Natural killer cell treated with Interleukin-12 subunit alpha and Interleukin-12 subunit beta and Interleukin-15 and Interleukin-18, amount 100 ng/mL, for 72 hours (primary cell): ENCODE results near the gene SYDE1. TPM values are rescaled to one million over a fixed set of nuclear protein-coding genes. Genes with fewer than 3 reads are reported as not detected.

Experiments
- ATAC-seq, 2 donors: fragments of 150-1000 bp; cut with Tn5 transposase in 1 of 2; sonication (Bioruptor Pico), chemical (Tn5 transposase) in 1 of 2; 2 replicates each; pipeline ENCODE4 v1.10.0; 2021
- DNase-seq: peaks from one replicate; pipeline ENCODE4 v3.0.0; 2022; ENCODE audit warnings: low spot score
- H3K27ac Mint-ChIP-seq, 2 donors: 1 replicate in 1 of 2; 2 replicates in 1 of 2; pipeline ENCODE4 v1.8.0; 2022; ENCODE audit warnings: mixed read lengths in 2 of 2, mild to moderate bottlenecking in 1 of 2, moderate library complexity in 1 of 2
- H3K27me3 Mint-ChIP-seq, 2 donors: 1 replicate in 1 of 2; 2 replicates in 1 of 2; pipeline ENCODE4 v1.8.0; 2022; ENCODE audit warnings: mixed read lengths in 2 of 2
- H3K36me3 Mint-ChIP-seq: one replicate; pipeline ENCODE4 v1.8.0; 2022; ENCODE audit warnings: mixed read lengths
- H3K4me1 Mint-ChIP-seq, 2 donors: 1 replicate in 1 of 2; 2 replicates in 1 of 2; pipeline ENCODE4 v1.8.0; 2022; ENCODE audit warnings: low read depth in 2 of 2, mixed read lengths in 2 of 2, mild to moderate bottlenecking in 1 of 2
- H3K4me3 Mint-ChIP-seq: one replicate; pipeline ENCODE4 v1.8.0; 2022; ENCODE audit warnings: mixed read lengths
- H3K9me3 Mint-ChIP-seq: 2 replicates; pipeline ENCODE4 v1.8.0; 2022; ENCODE audit warnings: mixed read lengths
- total RNA-seq, 2 donors: library from RNA; stranded (reverse); gene quantifications; one replicate each; pipeline ENCODE4 v1.2.3, GENCODE V29; 2022

Gene SYDE1
- total RNA-seq, 2 donors from 2014 or later = not detected

DNA sequence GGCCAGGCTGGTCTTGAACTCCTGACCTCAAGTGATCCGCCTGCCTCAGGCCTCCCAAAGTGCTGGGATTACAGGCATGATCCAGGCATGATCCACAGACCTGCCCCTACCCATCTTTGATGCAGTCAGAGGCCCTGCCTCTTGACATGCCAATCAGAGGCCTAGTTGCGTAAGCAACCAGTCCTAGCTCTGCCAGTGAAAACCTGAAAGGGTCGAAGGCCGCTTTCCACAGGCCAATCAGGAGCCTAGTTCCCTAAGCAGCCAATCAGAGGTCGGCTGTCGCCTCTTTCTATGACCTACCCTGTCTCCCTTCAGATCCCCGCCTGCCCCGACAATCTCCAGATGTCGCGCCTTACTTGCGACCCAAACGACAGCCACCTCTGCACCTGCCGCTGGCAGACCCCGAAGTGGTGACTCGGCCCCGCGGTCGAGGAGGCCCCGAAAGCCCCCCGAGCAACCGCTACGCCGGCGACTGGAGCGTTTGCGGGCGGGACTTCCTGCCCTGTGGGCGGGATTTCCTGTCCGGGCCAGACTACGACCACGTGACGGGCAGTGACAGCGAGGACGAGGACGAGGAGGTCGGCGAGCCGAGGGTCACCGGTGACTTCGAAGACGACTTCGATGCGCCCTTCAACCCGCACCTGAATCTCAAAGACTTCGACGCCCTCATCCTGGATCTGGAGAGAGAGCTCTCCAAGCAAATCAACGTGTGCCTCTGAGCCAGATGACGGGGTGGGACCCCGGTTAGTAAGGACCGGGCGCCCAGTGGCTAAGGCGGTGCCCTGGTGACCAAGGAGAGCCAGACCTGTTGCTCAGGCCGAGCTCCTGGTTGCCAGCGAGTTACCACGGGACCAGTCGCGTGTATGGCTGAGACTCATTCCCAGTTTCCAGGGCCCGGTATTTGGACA, 6.3 kb downstream of the SYDE1 start:
- H3K9me3 Mint-ChIP-seq = no peaks in the 10 kb centered on the region
- DNase-seq = no peak
- H3K36me3 Mint-ChIP-seq = no peaks in the 10 kb centered on the region
- no peaks in the 10 kb centered on the region for H3K4me1 Mint-ChIP-seq
- H3K4me3 Mint-ChIP-seq = no peak overlapping the region
- no peak for ATAC-seq
- no peak overlapping the region for H3K27ac Mint-ChIP-seq
- H3K27me3 Mint-ChIP-seq = peaks cover 0 to 2% of the 10 kb centered on the region in 2 donors

DNA sequence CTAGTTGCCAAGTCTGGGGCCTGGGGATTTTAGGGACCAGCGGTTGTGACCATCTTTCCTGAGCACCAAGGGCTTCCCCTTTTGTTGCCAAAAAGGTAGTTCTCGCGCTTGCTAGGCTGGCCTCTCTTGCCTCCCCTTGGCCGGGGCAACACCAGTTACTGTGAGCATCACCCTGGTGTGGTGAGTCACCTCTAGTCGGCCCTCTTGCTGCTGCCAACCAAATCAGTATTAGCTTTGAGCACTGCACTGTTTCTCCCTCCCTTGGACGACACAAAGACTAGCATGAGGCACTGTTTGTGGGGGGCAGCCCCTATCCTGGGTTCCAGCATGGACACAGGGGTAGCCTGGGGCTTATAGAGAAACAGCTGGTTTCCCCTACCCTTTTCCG, 6.9 kb downstream of the SYDE1 start:
- Mint-ChIP-seq H3K27me3 (no peaks in the 10 kb centered on the region), H3K27ac (no peak overlapping the region), H3K4me1 (no peaks in the 10 kb centered on the region), H3K9me3 (no peaks in the 10 kb centered on the region), H3K36me3 (no peaks in the 10 kb centered on the region), H3K4me3 (no peak overlapping the region)
- DNase-seq (no peak), ATAC-seq (no peak)

DNA sequence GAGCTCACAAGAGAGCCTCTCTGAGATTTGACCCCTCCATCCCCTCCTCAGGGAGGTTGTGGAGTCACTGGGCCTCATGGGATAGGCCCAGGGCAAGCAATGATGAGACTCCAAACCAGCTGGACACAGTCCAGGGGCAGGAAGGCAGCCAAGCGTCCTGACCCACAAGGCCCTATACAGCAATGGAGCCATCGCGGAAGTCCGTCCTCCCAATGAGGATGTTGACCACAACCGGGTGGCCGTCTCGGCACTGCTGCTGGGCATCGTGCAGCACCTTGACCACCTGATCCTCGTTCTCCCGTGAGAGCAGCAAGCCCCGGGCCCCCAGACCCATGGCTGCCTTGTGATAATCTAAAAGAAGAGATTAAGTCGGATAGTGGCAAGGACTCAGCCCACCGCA, 7.9 kb downstream of the SYDE1 start:
- no peak overlapping the region for H3K4me3 Mint-ChIP-seq
- no peaks in the 10 kb centered on the region for H3K4me1 Mint-ChIP-seq
- no peak for DNase-seq
- H3K9me3 Mint-ChIP-seq = no peaks in the 10 kb centered on the region
- H3K27me3 Mint-ChIP-seq = no peaks in the 10 kb centered on the region
- no peak overlapping the region for H3K27ac Mint-ChIP-seq
- no peaks in the 10 kb centered on the region for H3K36me3 Mint-ChIP-seq
- no peak for ATAC-seq

DNA sequence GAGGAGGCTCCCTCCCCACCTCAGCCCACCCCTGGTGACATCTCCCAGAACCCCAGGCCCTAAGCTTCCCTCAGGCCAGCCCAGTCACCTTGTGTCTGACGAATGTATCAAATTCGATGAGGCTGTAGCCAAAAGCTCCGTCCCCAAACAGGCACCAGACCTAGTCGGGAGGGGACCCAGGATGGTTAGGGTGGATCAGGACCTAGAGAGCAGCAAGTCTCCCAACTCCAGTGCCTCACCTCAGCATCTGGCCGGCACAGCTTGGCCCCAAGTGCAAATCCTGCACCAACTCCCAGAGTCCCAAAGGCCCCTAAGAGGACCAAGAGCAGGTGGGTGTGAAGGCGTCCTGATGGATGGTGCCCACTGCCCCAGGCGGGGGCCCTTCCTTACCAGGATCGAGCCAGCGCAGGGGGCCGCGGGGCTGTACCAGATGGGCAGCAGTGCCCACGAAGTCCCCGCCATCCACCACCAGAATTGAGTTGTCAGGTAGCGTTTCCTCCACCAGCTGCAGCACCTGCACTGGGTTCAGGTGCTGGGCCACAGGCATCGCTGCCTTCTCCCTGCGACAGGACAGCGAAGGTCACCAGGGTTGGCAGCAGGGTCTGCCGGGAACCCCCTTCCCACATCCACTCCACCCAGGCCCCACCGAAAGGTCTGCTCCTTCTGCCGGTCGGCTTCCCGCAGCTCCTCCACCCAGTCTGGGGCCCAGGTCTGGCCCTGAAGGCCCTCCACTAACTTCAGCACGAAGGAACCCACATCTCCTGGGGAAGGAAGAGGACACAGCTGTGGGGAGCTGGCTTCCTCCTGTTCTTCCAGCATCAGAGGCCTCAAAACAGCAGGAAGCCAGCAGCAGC, 8.8 kb downstream of the SYDE1 start:
- ATAC-seq = no peak
- Mint-ChIP-seq H3K27ac (no peak overlapping the region), H3K27me3 (no peaks in the 10 kb centered on the region), H3K9me3 (no peaks in the 10 kb centered on the region), H3K4me1 (no peaks in the 10 kb centered on the region), H3K36me3 (no peaks in the 10 kb centered on the region), H3K4me3 (no peak overlapping the region)
- no peak for DNase-seq

DNA sequence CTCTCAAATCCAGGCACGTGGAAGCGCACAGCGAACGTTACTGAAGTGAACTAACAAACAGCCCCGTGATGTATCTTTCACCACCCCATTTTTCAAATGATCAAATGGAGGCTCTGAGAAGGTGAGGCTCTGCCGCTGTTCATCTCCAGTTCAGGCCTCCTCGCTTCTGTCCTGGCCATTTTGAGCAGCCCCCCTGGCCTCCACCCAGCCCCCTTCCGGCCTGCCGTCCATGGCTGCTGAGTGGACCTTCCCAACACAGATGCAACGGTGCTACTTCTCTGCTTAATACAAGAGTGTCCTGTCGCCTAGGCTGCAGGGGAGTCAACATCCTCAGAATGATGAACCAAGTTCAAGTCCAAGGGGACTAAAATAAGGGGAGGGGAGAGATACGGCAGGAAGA, 9.7 kb downstream of the SYDE1 start:
- H3K27ac Mint-ChIP-seq = no peak overlapping the region

DNA sequence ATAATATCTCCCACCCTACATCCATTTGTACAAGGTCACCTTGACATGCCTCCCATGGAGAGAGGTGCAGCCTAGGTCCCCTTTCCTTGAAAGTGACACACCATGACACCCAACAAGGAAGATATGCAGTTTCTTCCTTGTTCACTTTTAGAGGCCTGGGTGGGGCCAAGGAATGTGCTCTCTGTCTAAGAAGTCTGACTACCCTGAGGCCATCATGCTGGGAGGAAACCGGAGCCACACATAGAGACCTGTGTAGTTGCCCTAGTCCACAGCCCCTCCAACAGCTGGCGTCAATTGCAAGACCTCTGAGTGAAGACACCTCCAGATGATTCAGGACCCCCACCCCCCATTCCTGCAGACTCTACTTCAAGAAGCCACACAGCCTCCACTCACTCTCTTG, 11.0 kb downstream of the SYDE1 start:
- Mint-ChIP-seq H3K9me3 (no peaks in the 10 kb centered on the region), H3K27ac (no peak overlapping the region), H3K27me3 (no peaks in the 10 kb centered on the region), H3K4me1 (peaks cover 0 to 5% of the 10 kb centered on the region in 2 donors), H3K4me3 (no peak overlapping the region), H3K36me3 (no peaks in the 10 kb centered on the region)
- ATAC-seq (no peak), DNase-seq (no peak)

More for the DNA sequence above, 9.7 kb downstream of the SYDE1 start:
- Mint-ChIP-seq H3K4me3 (no peak overlapping the region), H3K4me1 (peaks cover 0 to 5% of the 10 kb centered on the region in 2 donors), H3K9me3 (no peaks in the 10 kb centered on the region), H3K27me3 (no peaks in the 10 kb centered on the region), H3K36me3 (no peaks in the 10 kb centered on the region)
- DNase-seq = no peak
- no peak for ATAC-seq

DNA sequence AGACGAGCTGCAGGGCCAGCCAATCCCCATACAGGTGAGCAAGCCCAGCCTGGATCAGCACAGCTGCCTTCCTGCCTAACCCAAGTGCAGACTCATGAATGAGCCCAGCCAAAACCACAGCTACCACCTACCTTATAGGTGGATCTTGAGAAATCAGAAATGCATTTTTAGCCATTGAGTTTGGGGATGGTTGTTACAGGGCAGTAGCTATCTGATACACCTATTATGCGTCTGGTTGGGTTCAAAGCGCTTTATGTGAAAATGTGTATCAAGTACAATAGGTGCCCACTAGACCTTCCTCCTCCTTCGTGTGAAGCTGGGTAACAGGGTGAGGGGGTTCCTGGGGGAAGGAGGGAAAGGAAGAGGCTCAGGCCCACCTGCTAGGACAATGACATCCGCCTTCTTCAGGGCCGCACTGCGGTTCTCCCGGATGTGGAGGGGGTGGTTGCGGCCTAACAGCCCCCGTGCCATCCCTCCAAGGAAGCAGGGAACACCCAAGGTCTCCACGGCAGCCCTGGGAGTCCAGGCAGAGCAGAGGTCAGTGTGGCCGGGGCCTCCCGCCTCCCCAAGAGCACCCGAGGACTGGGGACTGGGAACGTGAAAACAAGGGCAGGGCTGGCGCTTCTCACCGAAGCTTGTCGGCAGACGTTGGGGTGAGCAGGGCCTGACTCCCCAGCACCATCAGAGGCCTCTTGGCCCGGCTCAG, 11.7 kb downstream of the SYDE1 start:
- no peaks in the 10 kb centered on the region for H3K9me3 Mint-ChIP-seq
- no peaks in the 10 kb centered on the region for H3K27me3 Mint-ChIP-seq
- DNase-seq (no peak), ATAC-seq (no peak)
- no peak overlapping the region for H3K4me3 Mint-ChIP-seq
- no peak overlapping the region for H3K27ac Mint-ChIP-seq
- peaks cover under 1 to 6% of the 10 kb centered on the region in 2 donors for H3K4me1 Mint-ChIP-seq
- H3K36me3 Mint-ChIP-seq = no peaks in the 10 kb centered on the region

DNA sequence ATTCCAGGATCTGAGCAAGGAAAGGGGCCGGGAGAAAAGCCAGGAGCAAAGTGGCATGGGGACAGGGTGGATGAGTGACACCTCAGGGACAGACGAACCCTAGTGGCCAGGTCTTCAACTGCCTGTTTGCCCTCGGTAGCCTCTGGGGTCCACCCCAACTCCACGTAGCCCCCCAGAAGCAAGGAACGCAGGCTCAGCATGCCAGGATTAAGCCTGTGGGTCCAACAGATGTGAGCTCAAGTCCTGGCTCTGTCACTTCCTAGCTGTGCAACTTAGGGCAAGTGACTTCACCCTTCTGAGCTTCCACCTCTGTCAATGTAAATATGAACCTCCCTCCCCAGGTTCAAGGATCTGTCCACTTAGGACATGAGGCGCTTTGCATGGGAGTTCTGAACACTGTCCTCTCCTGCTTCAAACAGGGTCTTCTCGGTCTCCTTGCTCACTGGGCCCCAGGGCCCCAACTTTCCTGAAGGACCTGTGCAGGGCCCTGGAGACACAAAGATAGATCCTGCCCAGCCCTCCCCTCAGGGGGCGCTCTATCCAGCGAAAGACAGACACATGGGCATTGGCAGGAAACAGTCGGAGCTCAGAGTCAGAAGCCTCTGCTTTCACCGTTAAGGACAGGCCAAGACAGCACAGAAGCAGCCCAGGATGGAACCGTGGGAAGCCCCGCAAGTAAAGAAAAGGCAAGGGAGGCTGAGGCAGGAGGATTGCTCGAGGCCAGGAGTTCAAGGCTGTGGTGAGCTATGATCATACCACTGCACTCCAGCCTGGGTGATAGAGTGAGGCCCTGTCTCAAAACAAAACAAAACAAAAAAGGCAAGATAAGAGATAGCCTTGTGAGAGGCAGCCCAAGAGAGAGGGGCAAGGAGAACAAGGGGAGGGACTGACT, 13.2 kb downstream of the SYDE1 start:
- H3K36me3 Mint-ChIP-seq = no peaks in the 10 kb centered on the region
- no peak overlapping the region for H3K27ac Mint-ChIP-seq
- H3K4me3 Mint-ChIP-seq = no peak overlapping the region
- DNase-seq (no peak), ATAC-seq (no peak)
- H3K9me3 Mint-ChIP-seq = no peaks in the 10 kb centered on the region
- peaks cover 13 to 14% of the 10 kb centered on the region in 2 donors for H3K4me1 Mint-ChIP-seq
- H3K27me3 Mint-ChIP-seq = no peaks in the 10 kb centered on the region

DNA sequence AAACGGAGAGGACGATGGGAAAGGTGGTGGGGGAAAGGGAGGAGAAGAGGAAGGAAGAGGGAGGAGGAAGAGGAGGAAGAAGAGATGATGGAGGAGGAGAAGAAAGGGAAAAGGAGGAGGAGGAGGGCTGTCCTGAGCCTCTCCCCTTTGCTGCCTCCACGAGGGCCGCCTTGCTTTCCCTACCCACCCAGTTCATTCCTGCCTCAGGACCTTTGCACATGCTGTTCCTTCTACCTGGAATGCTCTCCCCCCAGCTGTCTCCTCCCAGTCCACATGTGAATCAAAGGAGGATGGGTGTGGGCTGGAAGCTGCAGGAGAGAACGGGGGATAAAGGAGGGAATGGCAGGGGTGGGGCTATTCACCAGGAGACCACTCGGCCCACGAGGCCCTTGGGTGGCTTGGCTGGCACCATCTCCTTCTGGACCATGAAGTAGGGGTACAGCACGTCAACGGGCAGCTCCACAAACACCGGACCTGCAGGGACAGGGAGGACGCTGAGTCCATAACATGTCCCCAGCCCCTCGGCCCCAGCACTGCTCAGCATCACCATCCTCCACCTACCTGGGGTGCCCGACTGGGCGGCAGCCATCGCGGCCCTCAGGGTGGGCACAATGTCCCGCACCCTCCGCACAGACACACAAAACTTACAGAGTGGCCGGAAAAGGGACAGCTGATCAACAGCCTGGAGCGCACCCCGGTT, 15.3 kb downstream of the SYDE1 start:
- Mint-ChIP-seq H3K27me3 (no peaks in the 10 kb centered on the region), H3K36me3 (no peaks in the 10 kb centered on the region), H3K4me1 (peaks cover 14 to 19% of the 10 kb centered on the region in 2 donors), H3K9me3 (no peaks in the 10 kb centered on the region), H3K27ac (no peak overlapping the region), H3K4me3 (no peak overlapping the region)
- ATAC-seq (no peak), DNase-seq (no peak)

DNA sequence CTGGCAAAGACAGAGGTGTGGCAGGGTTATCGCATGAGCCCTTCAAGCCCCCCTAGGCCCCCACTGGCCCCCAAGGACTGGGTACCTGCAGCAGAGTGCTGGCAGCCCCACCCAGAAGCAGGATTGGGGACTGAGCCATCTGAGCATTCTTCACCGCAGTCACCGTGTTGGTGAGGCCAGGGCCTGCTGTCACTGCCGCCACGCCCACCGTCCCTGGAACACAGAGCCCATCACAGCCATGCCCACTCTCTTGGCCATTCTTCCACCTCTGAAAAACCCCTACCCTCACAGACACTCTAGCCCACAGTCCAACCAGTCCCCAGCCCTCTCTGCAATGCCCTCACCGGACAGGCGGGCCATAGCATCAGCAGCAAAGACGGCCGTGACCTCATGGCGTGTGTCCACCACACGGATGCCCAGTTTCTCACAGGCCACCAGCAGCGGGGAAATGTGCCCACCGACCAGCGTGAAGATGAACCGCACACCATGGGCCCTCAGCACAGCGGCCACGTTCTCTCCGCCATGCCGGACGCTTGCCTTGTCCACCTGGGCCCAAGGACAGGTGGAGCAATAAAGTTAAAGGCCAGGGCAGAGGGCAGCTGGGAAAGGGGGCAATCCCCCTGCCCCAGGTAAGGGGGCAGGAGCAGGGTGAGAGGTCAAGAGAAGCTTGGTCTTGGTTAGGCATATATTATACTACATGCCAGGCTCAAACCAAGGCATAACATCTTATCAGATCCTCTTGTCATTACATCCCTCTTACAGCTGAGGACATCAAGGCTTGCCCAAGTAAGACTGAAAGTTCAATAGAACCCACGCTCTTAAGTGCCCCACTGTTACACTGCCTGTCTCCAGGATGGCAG, 16.1 kb downstream of the SYDE1 start:
- DNase-seq = no peak
- H3K27ac Mint-ChIP-seq = peak overlapping the region in 1 of 2 donors; percentile 85
- H3K9me3 Mint-ChIP-seq = no peaks in the 10 kb centered on the region
- H3K27me3 Mint-ChIP-seq = no peaks in the 10 kb centered on the region
- H3K4me1 Mint-ChIP-seq = peaks cover 14 to 19% of the 10 kb centered on the region in 2 donors
- no peak overlapping the region for H3K4me3 Mint-ChIP-seq
- no peaks in the 10 kb centered on the region for H3K36me3 Mint-ChIP-seq
- ATAC-seq = no peak

DNA sequence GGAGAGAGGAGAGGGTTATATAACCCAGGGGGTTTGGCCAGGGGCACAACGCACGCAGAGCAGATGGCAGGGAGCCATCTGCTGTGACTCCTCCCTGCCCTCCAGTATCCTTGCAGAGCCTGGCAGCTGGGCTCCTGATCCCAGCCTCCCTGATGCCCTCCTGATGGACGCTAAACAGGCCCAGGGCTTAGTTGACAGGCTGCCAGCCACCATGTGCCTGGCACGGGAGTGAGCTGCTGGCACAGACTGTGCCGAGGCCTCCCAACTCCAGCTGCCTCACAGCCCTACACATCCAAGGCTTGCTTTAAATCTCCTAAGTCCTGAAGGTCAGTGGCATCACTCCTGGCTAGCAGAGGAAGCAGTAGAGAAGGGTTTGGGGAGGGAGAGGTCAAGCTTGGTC, 16.7 kb downstream of the SYDE1 start:
- Mint-ChIP-seq H3K36me3 (no peaks in the 10 kb centered on the region), H3K4me3 (peak overlapping the region; percentile 92), H3K4me1 (peaks cover 14 to 19% of the 10 kb centered on the region in 2 donors)

More for the DNA sequence above, 16.7 kb downstream of the SYDE1 start:
- peaks cover 0 to 1% of the 10 kb centered on the region in 2 donors for H3K27me3 Mint-ChIP-seq
- peak overlapping the region; percentile 85 to 96 for H3K27ac Mint-ChIP-seq
- DNase-seq = no peak
- ATAC-seq = no peak
- H3K9me3 Mint-ChIP-seq = no peaks in the 10 kb centered on the region
